Sigmoid colon (tissue), 7 donors: ENCODE data around the gene PLEKHG3. TPM values are rescaled to one million over a fixed set of nuclear protein-coding genes. Genes with fewer than 3 reads are reported as not detected.

ENCODE experiments used
- DNase-seq: peaks from one replicate; pipeline ENCODE4 v3.0.0-alpha.2; 2019
- H3K27ac ChIP-seq, 4 donors: fragments of 200-600 bp; sonication (generic); one replicate each; pipeline ENCODE4 v1.5.1; 2016 to 2019; ENCODE audit warnings: mild to moderate bottlenecking in 1 of 4
- H3K27me3 ChIP-seq, 3 donors: fragments of 200-600 bp; sonication (generic); one replicate each; pipeline ENCODE4 v1.5.1; 2019; ENCODE audit warnings: mild to moderate bottlenecking in 1 of 3
- H3K36me3 ChIP-seq, 4 donors: fragments of 200-600 bp; sonication (generic); one replicate each; pipeline ENCODE4 v1.5.1; 2016 to 2019
- H3K4me1 ChIP-seq, 4 donors: fragments of 200-600 bp; sonication (generic); one replicate each; pipeline ENCODE4 v1.5.1; 2017 to 2019
- H3K4me3 ChIP-seq, 4 donors: fragments of 200-600 bp; sonication (generic); one replicate each; pipeline ENCODE4 v1.5.1; 2017 to 2019; ENCODE audit warnings: mild to moderate bottlenecking in 2 of 4, moderate library complexity in 1 of 4
- H3K9me3 ChIP-seq, 4 donors: fragments of 200-600 bp in 3 of 4; sonication (generic) in 3 of 4; one replicate each; pipeline versions ENCODE4 v1.5.1 to v1.6.1; 2013 to 2019
- CTCF ChIP-seq, 4 experiments: fragments of 450-650 bp in 3 of 4; fragments of 200-600 bp in 1 of 4; IDR thresholded peaks; one replicate each; pipeline ENCODE4 v1.5.1; 2016 to 2019; ENCODE audit warnings: antibody characterized with exemption in 4 of 4, mild to moderate bottlenecking in 3 of 4, moderate library complexity in 2 of 4
- EP300 ChIP-seq, 4 donors: sonication (generic); formaldehyde crosslinking; IDR thresholded peaks; one replicate each; pipeline ENCODE4 v1.6.1; 2017; ENCODE audit warnings: antibody characterized with exemption in 4 of 4
- POLR2A ChIP-seq, 2 donors: fragments of 450-650 bp; IDR thresholded peaks; one replicate each; pipeline ENCODE4 v1.6.1; 2016; ENCODE audit warnings: antibody characterized with exemption in 2 of 2, mild to moderate bottlenecking in 2 of 2, moderate library complexity in 2 of 2
- POLR2AphosphoS5 ChIP-seq, 4 donors: sonication (generic); formaldehyde crosslinking; IDR thresholded peaks; one replicate each; pipeline ENCODE4 v1.6.1; 2017; ENCODE audit warnings: antibody characterized with exemption in 4 of 4
- WGBS, 2 donors: extraction: QIAGEN DNeasy Blood & Tissue Kit; methylation state at CpG; one replicate each; pipeline ENCODE4 v1.1.7; 2013; 5-methylcytosine and 5-hydroxymethylcytosine counted together
- intact Hi-C: fragments of 100-400 bp; cut with DNase I; formaldehyde crosslinking; loops from one replicate; pipeline ENCODE4 v1.15.1; 2023
- polyA plus RNA-seq, 3 donors: library from polyadenylated mRNA; stranded (reverse); fragments of 200-250 nt; gene quantifications; one replicate each; pipeline ENCODE4 v1.2.3, GENCODE V29; 2013
- total RNA-seq, 4 donors: library from RNA; depleted of rRNA; stranded (reverse); fragments of >200 nt; gene quantifications; one replicate each; pipeline ENCODE4 v1.1.0, GENCODE V29; 2016
- donor health status: healthy with polysubstance abuse.
- donor health status: Bipolar disorder and iron deficiency.
- donor health status: healthy.

PLEKHG3 gene
- total and polyA plus RNA-seq, 7 donors = 16.9 to 67.9 (median 34.4) TPM

- no peak for DNase-seq
- Histone ChIP-seq H3K36me3 (no peaks in the 10 kb centered on the region), H3K27me3 (no peaks in the 10 kb centered on the region), H3K27ac (no peak overlapping the region), H3K9me3 (no peaks in the 10 kb centered on the region), H3K4me1 (no peaks in the 10 kb centered on the region), H3K4me3 (no peak overlapping the region)
- intact Hi-C loops = no loop called here
- TF ChIP-seq EP300 (IDR thresholded peaks at IDR 0.05) = no peak
- no peak for TF ChIP-seq CTCF (IDR thresholded peaks at IDR 0.05)
- no peak for TF ChIP-seq POLR2A (IDR thresholded peaks at IDR 0.05)
- no peak for TF ChIP-seq POLR2AphosphoS5 (IDR thresholded peaks at IDR 0.05)
- WGBS, 2 donors = 61 to 69% methylated on average over 1 of the region's 1 CpG
Observed at GRCh38 chr14:64788706-64789105, 84.5 kb downstream of the PLEKHG3 start.

DNA sequence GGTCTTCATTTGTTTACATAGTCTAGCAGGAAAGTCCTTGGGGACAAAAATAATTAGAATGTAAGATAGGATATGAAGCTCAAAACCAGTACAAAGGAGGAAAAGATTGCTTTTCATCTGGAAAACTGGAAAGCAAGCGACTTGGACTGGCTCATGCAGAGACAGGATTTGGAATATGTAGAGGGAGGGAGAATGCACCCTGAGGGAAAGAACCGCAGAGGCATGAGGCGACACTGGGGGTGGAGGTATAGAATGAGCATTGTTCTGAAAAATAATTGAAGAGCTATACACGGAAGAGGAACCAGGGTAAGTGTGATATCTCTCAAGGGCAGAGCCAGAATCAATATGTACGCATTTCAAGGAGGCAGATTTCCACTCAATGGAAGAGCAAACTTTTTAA, 85.5 kb downstream of the PLEKHG3 start:
- TF ChIP-seq CTCF (IDR thresholded peaks at IDR 0.05) (no peak), POLR2A (IDR thresholded peaks at IDR 0.05) (no peak), POLR2AphosphoS5 (IDR thresholded peaks at IDR 0.05) (no peak), EP300 (IDR thresholded peaks at IDR 0.05) (no peak)
- no peak for DNase-seq
- 86 to 90% methylated on average over 5 of the region's 5 CpGs for WGBS, 2 donors

GRCh38 chr14:64790478-64790877, 86.3 kb downstream of the PLEKHG3 start:
- Histone ChIP-seq H3K4me3 (no peak overlapping the region), H3K9me3 (no peaks in the 10 kb centered on the region), H3K36me3 (no peaks in the 10 kb centered on the region), H3K27me3 (no peaks in the 10 kb centered on the region), H3K4me1 (no peaks in the 10 kb centered on the region), H3K27ac (no peak overlapping the region)
- 86 to 92% methylated on average over 6 of the region's 6 CpGs for WGBS, 2 donors
- intact Hi-C loops = no loop called here
- no peak for DNase-seq
- TF ChIP-seq CTCF (IDR thresholded peaks at IDR 0.05) (no peak), POLR2A (IDR thresholded peaks at IDR 0.05) (no peak)

More for the DNA sequence above, 85.5 kb downstream of the PLEKHG3 start:
- Histone ChIP-seq H3K9me3 (no peaks in the 10 kb centered on the region), H3K27me3 (no peaks in the 10 kb centered on the region), H3K4me3 (no peak overlapping the region), H3K36me3 (no peaks in the 10 kb centered on the region), H3K4me1 (no peaks in the 10 kb centered on the region), H3K27ac (no peak overlapping the region)
- intact Hi-C loops = no loop called here

GRCh38 chr14:64792231-64792630, 88.0 kb downstream of the PLEKHG3 start:
- 88 to 90% methylated on average over 4 of the region's 4 CpGs for WGBS, 2 donors

More at GRCh38 chr14:64792231-64792630, 88.0 kb downstream of the PLEKHG3 start:
- Histone ChIP-seq H3K9me3 (no peaks in the 10 kb centered on the region), H3K27ac (no peak overlapping the region), H3K4me3 (no peak overlapping the region), H3K36me3 (no peaks in the 10 kb centered on the region), H3K27me3 (no peaks in the 10 kb centered on the region), H3K4me1 (no peaks in the 10 kb centered on the region)
- TF ChIP-seq POLR2AphosphoS5 (IDR thresholded peaks at IDR 0.05) = no peak
- no peak for TF ChIP-seq EP300 (IDR thresholded peaks at IDR 0.05)
- no peak for TF ChIP-seq CTCF (IDR thresholded peaks at IDR 0.05)
- no peak for TF ChIP-seq POLR2A (IDR thresholded peaks at IDR 0.05)
- intact Hi-C loops = no loop called here
- DNase-seq = no peak
